Liver (tissue), 9 donors: Measurements from ENCODE around the gene KATNAL1. TPM values are rescaled to one million over a fixed set of nuclear protein-coding genes. Genes with fewer than 3 reads are reported as not detected.

Experiments
- DNase-seq: peaks from one replicate; pipeline ENCODE4 v3.0.0-alpha.2; 2017; ENCODE audit warnings: low spot score
- H3K27ac ChIP-seq, 2 donors: one replicate each; pipeline ENCODE4 v1.7.0; 2013; ENCODE audit warnings: inconsistent platforms in 2 of 2, low read length in 2 of 2, control low read depth in 1 of 2, low read depth in 1 of 2, mild to moderate bottlenecking in 1 of 2
- H3K27me3 ChIP-seq, 4 donors: one replicate each; pipeline versions ENCODE4 v1.6.1 to v1.7.0; 2013; ENCODE audit warnings: low read length in 3 of 4, inconsistent platforms in 1 of 4, mild to moderate bottlenecking in 1 of 4, moderate library complexity in 1 of 4; ENCODE audit not compliant: control insufficient read depth in 4 of 4, insufficient read depth in 4 of 4
- H3K36me3 ChIP-seq, 4 donors: one replicate each; pipeline versions ENCODE4 v1.6.1 to v1.7.0; 2013; ENCODE audit warnings: low read length in 3 of 4, mild to moderate bottlenecking in 3 of 4, low read depth in 1 of 4, moderate library complexity in 1 of 4; ENCODE audit not compliant: control insufficient read depth in 4 of 4, insufficient read depth in 3 of 4
- H3K4me1 ChIP-seq, 4 donors: one replicate each; pipeline versions ENCODE4 v1.6.1 to v1.7.0; 2013; ENCODE audit warnings: low read length in 3 of 4, mild to moderate bottlenecking in 3 of 4, moderate library complexity in 1 of 4; ENCODE audit not compliant: control insufficient read depth in 4 of 4, insufficient read depth in 4 of 4
- H3K4me3 ChIP-seq, 3 donors: one replicate each; pipeline versions ENCODE4 v1.6.1 to v1.7.0; 2013; ENCODE audit warnings: low read length in 3 of 3, control low read depth in 1 of 3, low read depth in 1 of 3, mild to moderate bottlenecking in 1 of 3
- H3K9ac ChIP-seq, 2 donors: one replicate each; pipeline ENCODE4 v1.7.0; 2013; ENCODE audit warnings: low read length in 2 of 2, mild to moderate bottlenecking in 2 of 2, moderate library complexity in 2 of 2, control low read depth in 1 of 2, low read depth in 1 of 2
- H3K9me3 ChIP-seq, 4 donors: one replicate each; pipeline versions ENCODE4 v1.6.1 to v1.7.0; 2013; ENCODE audit warnings: low read length in 3 of 4; ENCODE audit not compliant: control insufficient read depth in 4 of 4
- EGR1 ChIP-seq, 2 donors: IDR thresholded peaks; 2 replicates each; pipeline ENCODE4 v1.6.1; 2016 to 2018; ENCODE audit warnings: antibody characterized with exemption in 2 of 2, low read depth in 2 of 2
- FOXA1 ChIP-seq: IDR thresholded peaks from 2 replicates; pipeline ENCODE4 v1.6.1; 2016; ENCODE audit warnings: antibody characterized with exemption
- GABPA ChIP-seq, 2 donors: IDR thresholded peaks in 1 of 2; conservative IDR thresholded peaks in 1 of 2; 2 replicates each; pipeline ENCODE4 v1.6.1; 2016; ENCODE audit warnings: antibody characterized with exemption in 2 of 2, mild to moderate bottlenecking in 1 of 2, moderate library complexity in 1 of 2
- HNF4A ChIP-seq, 2 donors: conservative IDR thresholded peaks; 2 replicates each; pipeline ENCODE4 v1.6.1; 2016; ENCODE audit warnings: antibody characterized with exemption in 2 of 2, mild to moderate bottlenecking in 2 of 2
- JUND ChIP-seq, 2 donors: IDR thresholded peaks; 2 replicates each; pipeline ENCODE4 v1.6.1; 2016; ENCODE audit warnings: antibody characterized with exemption in 2 of 2
- RAD21 ChIP-seq, 2 donors: IDR thresholded peaks; 2 replicates each; pipeline ENCODE4 v1.6.1; 2016; ENCODE audit warnings: antibody characterized with exemption in 2 of 2, mild to moderate bottlenecking in 2 of 2
- RXRA ChIP-seq, 2 donors: IDR thresholded peaks; 2 replicates each; pipeline ENCODE4 v1.6.1; 2017 to 2018; ENCODE audit warnings: antibody characterized with exemption in 2 of 2, mild to moderate bottlenecking in 1 of 2
- SP1 ChIP-seq: IDR thresholded peaks from 2 replicates; pipeline ENCODE4 v1.6.1; 2018; ENCODE audit warnings: antibody characterized with exemption, mild to moderate bottlenecking
- TAF1 ChIP-seq: conservative IDR thresholded peaks from 2 replicates; pipeline ENCODE4 v1.6.1; 2016; ENCODE audit warnings: antibody characterized with exemption, mild to moderate bottlenecking
- YY1 ChIP-seq: IDR thresholded peaks from 2 replicates; pipeline ENCODE4 v1.6.1; 2016; ENCODE audit warnings: antibody characterized with exemption, mild to moderate bottlenecking
- WGBS: extraction: QIAGEN DNeasy Blood & Tissue Kit; methylation state at CpG from one replicate; pipeline ENCODE4 v1.1.7; 2013; 5-methylcytosine and 5-hydroxymethylcytosine counted together
- polyA plus RNA-seq, 2 donors: library from polyadenylated mRNA; stranded (reverse) in 1 of 2; unstranded in 1 of 2; fragments of 200-250 nt in 1 of 2; fragments of >200 nt in 1 of 2; fragmentation: Nextera tagmentation in 1 of 2; extraction: Ambion mirVana in 1 of 2; gene quantifications; one replicate each; pipeline versions ENCODE4 v1.2.1 to v1.2.3, GENCODE V29; 2013 to 2015
- total RNA-seq, 2 donors: library from RNA; depleted of rRNA; stranded (reverse); fragments of >200 nt; gene quantifications; one replicate each; pipeline ENCODE4 v1.2.3, GENCODE V29; 2014
- TF ChIP-seq, protein P1 (sequence below): IDR thresholded peaks from 2 replicates; pipeline ENCODE4 v1.6.1; 2016; ENCODE audit warnings: antibody characterized with exemption
- TF ChIP-seq, protein P2 (sequence below): IDR thresholded peaks from 2 replicates; pipeline ENCODE4 v1.6.1; 2016; ENCODE audit warnings: antibody characterized with exemption
- TF ChIP-seq, protein P3 (sequence below): fragments of 150-350 bp; IDR thresholded peaks from 2 replicates; pipeline ENCODE4 v1.5.1; 2017; ENCODE audit warnings: improper control_type of control experiment, low read depth, low read length; ENCODE audit not compliant: missing input control
- TF ChIP-seq, protein P4 (sequence below): IDR thresholded peaks from 2 replicates; pipeline ENCODE4 v1.6.1; 2016; ENCODE audit warnings: antibody characterized with exemption
- TF ChIP-seq, protein P5 (sequence below): IDR thresholded peaks from 2 replicates; pipeline ENCODE4 v1.6.1; 2016; ENCODE audit warnings: antibody characterized with exemption, mild to moderate bottlenecking
- donor health status: healthy.
- donor health status: healthy.
- donor health status: healthy.
- donor health status: healthy.
- donor health status: healthy.

Gene KATNAL1
- total and polyA plus RNA-seq, 4 donors = 2.7 to 12.8 (median 6.0) TPM

DNA sequence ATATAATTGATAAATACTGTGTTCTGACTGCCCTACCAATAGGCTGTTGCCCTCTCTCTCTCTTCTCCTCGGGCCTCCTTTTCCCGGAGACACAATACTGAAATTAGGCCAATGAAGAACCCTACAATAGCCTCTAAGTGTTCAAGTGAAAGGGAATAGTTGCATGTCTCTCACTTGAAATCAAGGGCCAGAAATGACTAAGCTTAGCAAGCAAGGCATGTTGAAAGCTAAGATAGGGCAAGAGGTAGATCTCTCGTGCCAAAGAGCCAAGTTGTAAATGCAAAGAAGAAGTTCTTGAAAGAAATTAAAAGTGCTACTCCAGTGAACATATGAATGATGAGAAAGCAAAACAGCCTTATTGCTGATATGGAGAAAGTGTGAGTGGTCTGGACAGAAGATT lies 13.3 kb downstream of the KATNAL1 start:
- H3K9me3 ChIP-seq = no peaks in the 10 kb centered on the region

DNA sequence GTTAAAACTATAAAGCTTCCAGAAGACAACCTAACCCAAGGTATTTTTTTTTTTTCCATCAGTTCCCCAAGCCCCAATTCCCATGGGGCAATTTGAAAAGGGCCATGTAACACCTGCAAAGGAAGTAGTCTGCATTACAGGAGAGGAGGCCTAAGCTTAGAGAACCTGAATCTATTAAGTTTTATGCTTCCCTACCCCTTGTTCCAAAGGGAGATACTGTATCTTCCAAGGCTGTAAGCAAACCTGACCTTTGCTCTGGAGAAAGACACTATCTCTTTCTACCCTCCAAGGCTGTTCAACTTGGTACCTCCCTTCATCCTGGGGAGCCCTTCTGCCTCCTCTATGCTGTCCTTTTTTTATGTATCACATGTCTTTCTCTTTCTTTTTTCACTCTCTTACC lies 15.0 kb downstream of the KATNAL1 start:
- Histone ChIP-seq H3K4me3 (no peak overlapping the region), H3K36me3 (no peaks in the 10 kb centered on the region), H3K4me1 (peaks cover 5 to 23% (median 20%) of the 10 kb centered on the region in 4 donors), H3K27me3 (no peaks in the 10 kb centered on the region), H3K27ac (no peak overlapping the region), H3K9ac (no peak overlapping the region), H3K9me3 (no peaks in the 10 kb centered on the region)
- no peak for DNase-seq
- TF ChIP-seq HNF4A (conservative IDR thresholded peaks at IDR 0.05) (no peak), YY1 (no peak), FOXA1 (no peak), GABPA (IDR thresholded peaks at IDR 0.05 in 1 of 2, conservative IDR thresholded peaks at IDR 0.05 in 1 of 2) (no peak)
- TF ChIP-seq, protein P1, sequence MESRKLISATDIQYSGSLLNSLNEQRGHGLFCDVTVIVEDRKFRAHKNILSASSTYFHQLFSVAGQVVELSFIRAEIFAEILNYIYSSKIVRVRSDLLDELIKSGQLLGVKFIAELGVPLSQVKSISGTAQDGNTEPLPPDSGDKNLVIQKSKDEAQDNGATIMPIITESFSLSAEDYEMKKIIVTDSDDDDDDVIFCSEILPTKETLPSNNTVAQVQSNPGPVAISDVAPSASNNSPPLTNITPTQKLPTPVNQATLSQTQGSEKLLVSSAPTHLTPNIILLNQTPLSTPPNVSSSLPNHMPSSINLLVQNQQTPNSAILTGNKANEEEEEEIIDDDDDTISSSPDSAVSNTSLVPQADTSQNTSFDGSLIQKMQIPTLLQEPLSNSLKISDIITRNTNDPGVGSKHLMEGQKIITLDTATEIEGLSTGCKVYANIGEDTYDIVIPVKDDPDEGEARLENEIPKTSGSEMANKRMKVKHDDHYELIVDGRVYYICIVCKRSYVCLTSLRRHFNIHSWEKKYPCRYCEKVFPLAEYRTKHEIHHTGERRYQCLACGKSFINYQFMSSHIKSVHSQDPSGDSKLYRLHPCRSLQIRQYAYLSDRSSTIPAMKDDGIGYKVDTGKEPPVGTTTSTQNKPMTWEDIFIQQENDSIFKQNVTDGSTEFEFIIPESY = no peak
- TF ChIP-seq, protein P2, sequence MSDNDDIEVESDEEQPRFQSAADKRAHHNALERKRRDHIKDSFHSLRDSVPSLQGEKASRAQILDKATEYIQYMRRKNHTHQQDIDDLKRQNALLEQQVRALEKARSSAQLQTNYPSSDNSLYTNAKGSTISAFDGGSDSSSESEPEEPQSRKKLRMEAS = no peak
- TF ChIP-seq, protein P3, sequence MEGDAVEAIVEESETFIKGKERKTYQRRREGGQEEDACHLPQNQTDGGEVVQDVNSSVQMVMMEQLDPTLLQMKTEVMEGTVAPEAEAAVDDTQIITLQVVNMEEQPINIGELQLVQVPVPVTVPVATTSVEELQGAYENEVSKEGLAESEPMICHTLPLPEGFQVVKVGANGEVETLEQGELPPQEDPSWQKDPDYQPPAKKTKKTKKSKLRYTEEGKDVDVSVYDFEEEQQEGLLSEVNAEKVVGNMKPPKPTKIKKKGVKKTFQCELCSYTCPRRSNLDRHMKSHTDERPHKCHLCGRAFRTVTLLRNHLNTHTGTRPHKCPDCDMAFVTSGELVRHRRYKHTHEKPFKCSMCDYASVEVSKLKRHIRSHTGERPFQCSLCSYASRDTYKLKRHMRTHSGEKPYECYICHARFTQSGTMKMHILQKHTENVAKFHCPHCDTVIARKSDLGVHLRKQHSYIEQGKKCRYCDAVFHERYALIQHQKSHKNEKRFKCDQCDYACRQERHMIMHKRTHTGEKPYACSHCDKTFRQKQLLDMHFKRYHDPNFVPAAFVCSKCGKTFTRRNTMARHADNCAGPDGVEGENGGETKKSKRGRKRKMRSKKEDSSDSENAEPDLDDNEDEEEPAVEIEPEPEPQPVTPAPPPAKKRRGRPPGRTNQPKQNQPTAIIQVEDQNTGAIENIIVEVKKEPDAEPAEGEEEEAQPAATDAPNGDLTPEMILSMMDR = no peak

More for the DNA sequence above, 13.3 kb downstream of the KATNAL1 start:
- H3K36me3 ChIP-seq = no peaks in the 10 kb centered on the region
- WGBS = 82% methylated on average over 3 of the region's 3 CpGs
- peaks cover 5 to 11% (median 10%) of the 10 kb centered on the region in 4 donors for H3K4me1 ChIP-seq
- H3K27ac ChIP-seq = no peak overlapping the region
- no peaks in the 10 kb centered on the region for H3K27me3 ChIP-seq
- no peak overlapping the region for H3K9ac ChIP-seq
- no peak for DNase-seq
- TF ChIP-seq, protein P4, sequence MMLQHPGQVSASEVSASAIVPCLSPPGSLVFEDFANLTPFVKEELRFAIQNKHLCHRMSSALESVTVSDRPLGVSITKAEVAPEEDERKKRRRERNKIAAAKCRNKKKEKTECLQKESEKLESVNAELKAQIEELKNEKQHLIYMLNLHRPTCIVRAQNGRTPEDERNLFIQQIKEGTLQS = no peak
- TF ChIP-seq, protein P5, sequence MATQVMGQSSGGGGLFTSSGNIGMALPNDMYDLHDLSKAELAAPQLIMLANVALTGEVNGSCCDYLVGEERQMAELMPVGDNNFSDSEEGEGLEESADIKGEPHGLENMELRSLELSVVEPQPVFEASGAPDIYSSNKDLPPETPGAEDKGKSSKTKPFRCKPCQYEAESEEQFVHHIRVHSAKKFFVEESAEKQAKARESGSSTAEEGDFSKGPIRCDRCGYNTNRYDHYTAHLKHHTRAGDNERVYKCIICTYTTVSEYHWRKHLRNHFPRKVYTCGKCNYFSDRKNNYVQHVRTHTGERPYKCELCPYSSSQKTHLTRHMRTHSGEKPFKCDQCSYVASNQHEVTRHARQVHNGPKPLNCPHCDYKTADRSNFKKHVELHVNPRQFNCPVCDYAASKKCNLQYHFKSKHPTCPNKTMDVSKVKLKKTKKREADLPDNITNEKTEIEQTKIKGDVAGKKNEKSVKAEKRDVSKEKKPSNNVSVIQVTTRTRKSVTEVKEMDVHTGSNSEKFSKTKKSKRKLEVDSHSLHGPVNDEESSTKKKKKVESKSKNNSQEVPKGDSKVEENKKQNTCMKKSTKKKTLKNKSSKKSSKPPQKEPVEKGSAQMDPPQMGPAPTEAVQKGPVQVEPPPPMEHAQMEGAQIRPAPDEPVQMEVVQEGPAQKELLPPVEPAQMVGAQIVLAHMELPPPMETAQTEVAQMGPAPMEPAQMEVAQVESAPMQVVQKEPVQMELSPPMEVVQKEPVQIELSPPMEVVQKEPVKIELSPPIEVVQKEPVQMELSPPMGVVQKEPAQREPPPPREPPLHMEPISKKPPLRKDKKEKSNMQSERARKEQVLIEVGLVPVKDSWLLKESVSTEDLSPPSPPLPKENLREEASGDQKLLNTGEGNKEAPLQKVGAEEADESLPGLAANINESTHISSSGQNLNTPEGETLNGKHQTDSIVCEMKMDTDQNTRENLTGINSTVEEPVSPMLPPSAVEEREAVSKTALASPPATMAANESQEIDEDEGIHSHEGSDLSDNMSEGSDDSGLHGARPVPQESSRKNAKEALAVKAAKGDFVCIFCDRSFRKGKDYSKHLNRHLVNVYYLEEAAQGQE = no peak
- no peak for TF ChIP-seq EGR1 (IDR thresholded peaks at IDR 0.05; ENCODE audit: low read depth in 2 of 2)
- no peak for TF ChIP-seq JUND (IDR thresholded peaks at IDR 0.05)
- TF ChIP-seq, protein P2 = no peak
- TF ChIP-seq, protein P3 = no peak
- no peak for TF ChIP-seq TAF1
- TF ChIP-seq GABPA (IDR thresholded peaks at IDR 0.05 in 1 of 2, conservative IDR thresholded peaks at IDR 0.05 in 1 of 2) = no peak
- TF ChIP-seq RXRA (IDR thresholded peaks at IDR 0.05) = no peak
- TF ChIP-seq, protein P1 = no peak
- TF ChIP-seq FOXA1 = no peak
- no peak for TF ChIP-seq SP1
- no peak for TF ChIP-seq RAD21 (IDR thresholded peaks at IDR 0.05)
- no peak overlapping the region for H3K4me3 ChIP-seq
